ENCODE data around the gene CLEC19A.

CLEC19A gene

DNA sequence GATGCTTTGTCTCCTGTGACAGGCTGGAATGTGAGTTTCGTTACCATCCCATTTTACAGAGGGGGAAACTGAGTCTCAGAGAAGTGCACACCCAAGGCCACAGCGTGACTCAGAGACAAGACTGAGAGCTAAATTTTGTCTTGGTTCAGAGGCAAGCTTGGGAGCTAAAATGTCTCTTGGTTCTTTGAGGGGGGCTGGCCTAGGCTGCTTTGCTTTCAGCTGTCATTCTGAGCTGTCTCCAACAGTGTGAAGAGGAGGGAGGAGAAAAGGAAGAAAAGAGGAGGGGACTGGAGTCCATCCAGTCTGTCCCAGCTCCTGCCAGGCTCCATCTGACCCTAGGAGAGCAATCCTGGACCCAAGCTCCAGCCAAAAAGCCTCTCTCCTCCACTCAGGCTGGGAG, at the start of gene CLEC19A:
CLEC19A (plus strand) TSS at position 301 of the 400 bp plus-strand sequence. CDS start 121 bp downstream, outside the sequence.
- H3K4me3 ChIP-seq (IDR thresholded peaks at IDR 0.05; ENCODE audit: insufficient read depth, low read depth, low read length) = no peak within 1 kb of the TSS
- no peaks in the 10 kb centered on the region for H3K79me2 ChIP-seq (ENCODE audit: insufficient read depth, low read depth)
- no peak within 1 kb of the TSS for H3K4me2 ChIP-seq
- TF ChIP-seq, protein P1, sequence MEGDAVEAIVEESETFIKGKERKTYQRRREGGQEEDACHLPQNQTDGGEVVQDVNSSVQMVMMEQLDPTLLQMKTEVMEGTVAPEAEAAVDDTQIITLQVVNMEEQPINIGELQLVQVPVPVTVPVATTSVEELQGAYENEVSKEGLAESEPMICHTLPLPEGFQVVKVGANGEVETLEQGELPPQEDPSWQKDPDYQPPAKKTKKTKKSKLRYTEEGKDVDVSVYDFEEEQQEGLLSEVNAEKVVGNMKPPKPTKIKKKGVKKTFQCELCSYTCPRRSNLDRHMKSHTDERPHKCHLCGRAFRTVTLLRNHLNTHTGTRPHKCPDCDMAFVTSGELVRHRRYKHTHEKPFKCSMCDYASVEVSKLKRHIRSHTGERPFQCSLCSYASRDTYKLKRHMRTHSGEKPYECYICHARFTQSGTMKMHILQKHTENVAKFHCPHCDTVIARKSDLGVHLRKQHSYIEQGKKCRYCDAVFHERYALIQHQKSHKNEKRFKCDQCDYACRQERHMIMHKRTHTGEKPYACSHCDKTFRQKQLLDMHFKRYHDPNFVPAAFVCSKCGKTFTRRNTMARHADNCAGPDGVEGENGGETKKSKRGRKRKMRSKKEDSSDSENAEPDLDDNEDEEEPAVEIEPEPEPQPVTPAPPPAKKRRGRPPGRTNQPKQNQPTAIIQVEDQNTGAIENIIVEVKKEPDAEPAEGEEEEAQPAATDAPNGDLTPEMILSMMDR (conservative IDR thresholded peaks at IDR 0.05; ENCODE audit: low read depth, low read length) = no peak
- H3K9ac ChIP-seq = no peak within 1 kb of the TSS
- H3K27ac ChIP-seq = no peak within 1 kb of the TSS
- H4K20me1 ChIP-seq (ENCODE audit: insufficient read depth) = no peaks in the 10 kb centered on the region
- H3K27me3 ChIP-seq (ENCODE audit: insufficient read depth, low read depth) = no peaks in the 10 kb centered on the region
- H3K4me1 ChIP-seq (ENCODE audit: low read depth, poor library complexity, severe bottlenecking) = no peaks in the 10 kb centered on the region
- H2AFZ ChIP-seq (ENCODE audit: low read depth) = no peak within 1 kb of the TSS
- no peaks in the 10 kb centered on the region for H3K36me3 ChIP-seq (ENCODE audit: insufficient read depth)

DNA sequence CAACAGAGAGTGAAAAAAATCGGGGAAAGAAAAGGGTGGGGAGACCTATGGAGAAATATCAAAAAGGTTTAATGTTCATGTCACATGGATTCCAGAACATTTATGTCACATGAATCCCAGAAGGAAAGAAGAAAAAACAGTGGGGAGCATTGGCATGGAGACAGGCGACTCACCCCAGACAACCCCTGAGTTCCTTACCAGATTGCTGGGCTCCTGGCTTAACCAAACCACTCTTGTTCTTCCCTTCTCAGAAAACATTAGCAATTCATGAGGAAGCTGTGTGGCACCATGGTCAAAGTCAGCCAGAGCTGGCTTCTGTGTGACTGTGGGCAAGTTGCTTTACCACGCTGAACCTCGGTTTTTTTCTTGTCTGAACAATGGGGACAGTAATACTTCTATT, 49.6 kb upstream of the CLEC19A start:
- Histone ChIP-seq H3K4me3 (IDR thresholded peaks at IDR 0.05; ENCODE audit: insufficient read depth, low read depth, low read length) (no peak overlapping the region), H3K27ac (no peak overlapping the region), H3K79me2 (ENCODE audit: insufficient read depth, low read depth) (no peaks in the 10 kb centered on the region), H3K36me3 (ENCODE audit: insufficient read depth) (no peaks in the 10 kb centered on the region), H3K4me1 (ENCODE audit: low read depth, poor library complexity, severe bottlenecking) (no peaks in the 10 kb centered on the region), H3K9ac (no peak overlapping the region), H2AFZ (ENCODE audit: low read depth) (no peak overlapping the region), H4K20me1 (ENCODE audit: insufficient read depth) (no peaks in the 10 kb centered on the region), H3K4me2 (no peak overlapping the region), H3K27me3 (ENCODE audit: insufficient read depth, low read depth) (no peaks in the 10 kb centered on the region)
- TF ChIP-seq, protein P1 (conservative IDR thresholded peaks at IDR 0.05; ENCODE audit: low read depth, low read length) = no peak

DNA sequence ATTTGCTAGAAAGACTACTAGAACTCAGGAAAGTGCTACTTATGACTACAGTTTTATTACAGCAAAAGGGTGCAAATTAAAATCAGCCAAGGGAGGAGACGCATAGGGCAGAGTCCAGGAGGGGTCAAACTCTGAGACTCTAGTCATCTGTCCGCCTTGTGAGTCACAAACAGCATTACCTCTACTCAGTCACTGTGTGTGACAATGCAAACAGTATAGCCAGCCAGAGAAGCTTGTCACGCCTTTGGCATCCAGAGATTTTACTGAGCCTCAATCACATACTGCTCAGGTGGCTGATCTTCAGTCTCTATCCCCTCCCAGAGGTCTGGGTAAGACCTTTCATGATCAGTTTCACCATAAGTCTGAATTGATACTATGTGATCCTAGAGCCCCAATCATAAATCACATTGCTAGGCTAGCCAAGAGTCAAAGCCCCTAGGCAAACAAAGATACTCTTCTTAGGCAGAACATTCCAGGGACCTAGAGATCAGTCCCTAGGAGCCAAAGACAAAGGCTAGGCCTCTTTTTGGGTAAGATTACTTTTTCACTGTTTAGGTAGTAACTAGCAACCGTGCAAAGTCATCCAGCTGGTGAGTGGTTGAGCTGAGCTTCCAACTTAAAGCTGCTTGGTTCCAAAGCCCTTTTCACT, 48.8 kb upstream of the CLEC19A start:
- Histone ChIP-seq H4K20me1 (ENCODE audit: insufficient read depth) (no peaks in the 10 kb centered on the region), H3K27ac (no peak overlapping the region), H3K79me2 (ENCODE audit: insufficient read depth, low read depth) (no peaks in the 10 kb centered on the region), H3K4me3 (IDR thresholded peaks at IDR 0.05; ENCODE audit: insufficient read depth, low read depth, low read length) (no peak overlapping the region), H3K27me3 (ENCODE audit: insufficient read depth, low read depth) (no peaks in the 10 kb centered on the region), H3K4me2 (no peak overlapping the region), H3K36me3 (ENCODE audit: insufficient read depth) (no peaks in the 10 kb centered on the region), H3K4me1 (ENCODE audit: low read depth, poor library complexity, severe bottlenecking) (no peaks in the 10 kb centered on the region), H3K9ac (no peak overlapping the region), H2AFZ (ENCODE audit: low read depth) (no peak overlapping the region)
- TF ChIP-seq, protein P1 (conservative IDR thresholded peaks at IDR 0.05; ENCODE audit: low read depth, low read length) = no peak

DNA sequence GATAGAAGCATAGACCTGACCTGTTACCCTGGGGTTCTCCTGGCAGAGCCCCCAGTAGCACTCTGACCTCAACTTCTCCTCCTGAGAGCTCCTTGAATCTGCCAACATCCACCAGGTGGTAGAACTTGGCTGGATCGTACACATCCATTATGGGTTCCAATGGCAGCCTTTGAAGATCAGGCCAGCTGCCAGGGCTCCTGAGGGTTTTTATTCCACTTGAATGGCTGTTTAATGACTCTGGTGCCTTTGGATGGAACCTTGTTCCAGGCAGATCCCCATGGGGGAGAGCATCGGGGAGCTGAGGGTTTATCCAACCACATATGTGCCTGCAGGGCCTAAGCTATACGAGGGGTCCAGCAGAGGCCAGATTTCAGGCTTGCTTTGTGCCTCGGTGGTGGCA, 47.1 kb upstream of the CLEC19A start:
- Histone ChIP-seq H3K4me3 (IDR thresholded peaks at IDR 0.05; ENCODE audit: insufficient read depth, low read depth, low read length) (no peak overlapping the region), H2AFZ (ENCODE audit: low read depth) (no peak overlapping the region), H3K79me2 (ENCODE audit: insufficient read depth, low read depth) (no peaks in the 10 kb centered on the region), H3K4me1 (ENCODE audit: low read depth, poor library complexity, severe bottlenecking) (no peaks in the 10 kb centered on the region), H3K36me3 (ENCODE audit: insufficient read depth) (no peaks in the 10 kb centered on the region), H4K20me1 (ENCODE audit: insufficient read depth) (no peaks in the 10 kb centered on the region), H3K27ac (no peak overlapping the region), H3K27me3 (ENCODE audit: insufficient read depth, low read depth) (no peaks in the 10 kb centered on the region), H3K4me2 (no peak overlapping the region), H3K9ac (no peak overlapping the region)
- TF ChIP-seq, protein P1 (conservative IDR thresholded peaks at IDR 0.05; ENCODE audit: low read depth, low read length) = no peak
